ENCODE measurements around the gene SH3PXD2A. TPM values are rescaled to one million over a fixed set of nuclear protein-coding genes. Genes with fewer than 3 reads are reported as not detected.

The SH3PXD2A gene
- total RNA-seq, 2 experiments from 2014 or later, result 6.9 to 7.0 TPM

- intact Hi-C loops (cut with DNase I, micrococcal nuclease), result no loop called here
- H3K36me3 ChIP-seq (ENCODE audit: insufficient read depth, low read length), result no peaks in the 10 kb centered on the region
- H3K27ac ChIP-seq (ENCODE audit: low read depth in 1 of 2, low read length in 2 of 2), result no peak overlapping the region
- no peaks in the 10 kb centered on the region for H3K9me3 ChIP-seq (ENCODE audit: control insufficient read depth in 1 of 2, insufficient read depth in 1 of 2, low read length in 2 of 2)
- ChIA-PET CTCF (no interaction called here), POLR2A (interaction anchor here (0.6 kb wide), 1 partner anchor 86 kb away, joined by 3 read pairs; no protein-coding TSS in a partner anchor)
- no peak for ATAC-seq (ENCODE audit: poor library complexity)
- no peak for DNase-seq
- peaks cover 21% of the 10 kb centered on the region for H3K4me1 ChIP-seq (ENCODE audit: insufficient read depth, low read length)
- Mint-ChIP-seq H3K27ac (no peak overlapping the region), H3K27me3 (peaks cover 60% of the 10 kb centered on the region), H3K4me1 (ENCODE audit: low read depth) (peaks cover 23% of the 10 kb centered on the region), H3K9me3 (no peaks in the 10 kb centered on the region), H3K4me3 (no peak overlapping the region), H3K36me3 (ENCODE audit: low read depth) (no peaks in the 10 kb centered on the region)
- peaks cover 16 to 21% of the 10 kb centered on the region in 2 experiments for H3K27me3 ChIP-seq (ENCODE audit: control insufficient read depth in 1 of 2, insufficient read depth in 2 of 2, low read length in 2 of 2)
- H3K4me3 ChIP-seq (ENCODE audit: low read length), result no peak overlapping the region
- TF ChIP-seq CTCF (IDR thresholded peaks at IDR 0.05), result no peak
Observed at GRCh38 chr10:103852856-103853255, 2.5 kb downstream of the SH3PXD2A start.

- CTCF ChIA-PET, result no interaction called here
- no peak overlapping the region for H3K27ac ChIP-seq (ENCODE audit: low read depth in 1 of 2, low read length in 2 of 2)
- intact Hi-C loops (cut with DNase I, micrococcal nuclease), result no loop called here
- no peaks in the 10 kb centered on the region for H3K9me3 ChIP-seq (ENCODE audit: control insufficient read depth in 1 of 2, insufficient read depth in 1 of 2, low read length in 2 of 2)
- H3K4me3 ChIP-seq (ENCODE audit: low read length), result no peak overlapping the region
- H3K4me1 ChIP-seq (ENCODE audit: insufficient read depth, low read length), result peaks cover 21% of the 10 kb centered on the region
- TF ChIP-seq CTCF (IDR thresholded peaks at IDR 0.05), result no peak
- Mint-ChIP-seq H3K27me3 (peaks cover 54% of the 10 kb centered on the region), H3K4me1 (ENCODE audit: low read depth) (peaks cover 23% of the 10 kb centered on the region), H3K36me3 (ENCODE audit: low read depth) (no peaks in the 10 kb centered on the region), H3K9me3 (no peaks in the 10 kb centered on the region), H3K4me3 (no peak overlapping the region), H3K27ac (no peak overlapping the region)
- no peak for DNase-seq
- POLR2A ChIA-PET, result interaction anchor here (0.6 kb wide), 1 partner anchor 85 kb away, joined by 3 read pairs; no protein-coding TSS in a partner anchor
- peaks cover 16 to 21% of the 10 kb centered on the region in 2 experiments for H3K27me3 ChIP-seq (ENCODE audit: control insufficient read depth in 1 of 2, insufficient read depth in 2 of 2, low read length in 2 of 2)
- no peaks in the 10 kb centered on the region for H3K36me3 ChIP-seq (ENCODE audit: insufficient read depth, low read length)
- ATAC-seq (ENCODE audit: poor library complexity), result no peak
Observed at GRCh38 chr10:103852189-103852711, 3.1 kb downstream of the SH3PXD2A start.

DNA sequence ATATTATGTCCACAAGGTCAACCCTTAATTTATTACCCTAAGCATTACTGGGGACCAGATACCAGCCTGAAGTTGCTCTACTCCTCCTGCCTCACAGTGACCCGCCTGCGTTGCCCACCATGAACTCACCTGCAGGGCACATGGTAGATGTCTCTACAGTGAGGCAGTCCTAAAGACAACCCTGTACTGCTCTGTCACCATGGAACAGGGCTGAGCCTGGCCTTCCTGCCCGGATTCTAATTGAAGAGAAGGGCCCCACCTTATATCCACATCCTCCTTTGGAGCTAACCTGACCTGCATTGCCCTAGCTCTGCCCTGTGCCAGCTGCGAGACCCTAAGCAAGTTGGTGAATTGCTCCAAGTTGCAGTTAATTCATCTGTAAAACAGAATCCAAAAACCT, 4.1 kb downstream of the SH3PXD2A start:
- Mint-ChIP-seq H3K4me1 (ENCODE audit: low read depth) (peaks cover 30% of the 10 kb centered on the region), H3K4me3 (no peak overlapping the region), H3K36me3 (ENCODE audit: low read depth) (no peaks in the 10 kb centered on the region), H3K9me3 (no peaks in the 10 kb centered on the region), H3K27ac (no peak overlapping the region), H3K27me3 (peaks cover 44% of the 10 kb centered on the region)
- ATAC-seq (ENCODE audit: poor library complexity) (no peak), DNase-seq (no peak)
- no peak for TF ChIP-seq CTCF (IDR thresholded peaks at IDR 0.05)
- peaks cover 28% of the 10 kb centered on the region for H3K4me1 ChIP-seq (ENCODE audit: insufficient read depth, low read length)
- POLR2A ChIA-PET, result no interaction called here
- no peak overlapping the region for H3K27ac ChIP-seq (ENCODE audit: low read depth in 1 of 2, low read length in 2 of 2)
- no peaks in the 10 kb centered on the region for H3K9me3 ChIP-seq (ENCODE audit: control insufficient read depth in 1 of 2, insufficient read depth in 1 of 2, low read length in 2 of 2)
- no peak overlapping the region for H3K4me3 ChIP-seq (ENCODE audit: low read length)
- H3K27me3 ChIP-seq (ENCODE audit: control insufficient read depth in 1 of 2, insufficient read depth in 2 of 2, low read length in 2 of 2), result peaks cover 13 to 15% of the 10 kb centered on the region in 2 experiments
- intact Hi-C loops (cut with DNase I, micrococcal nuclease), result no loop called here
- H3K36me3 ChIP-seq (ENCODE audit: insufficient read depth, low read length), result no peaks in the 10 kb centered on the region
- CTCF ChIA-PET, result no interaction called here
